ENCODE data around the gene ENGASE. TPM values are rescaled to one million over a fixed set of nuclear protein-coding genes. Genes with fewer than 3 reads are reported as not detected.

The ENGASE gene
- total RNA-seq, 1 donor from 2014 or later, result 38.4 TPM

DNA sequence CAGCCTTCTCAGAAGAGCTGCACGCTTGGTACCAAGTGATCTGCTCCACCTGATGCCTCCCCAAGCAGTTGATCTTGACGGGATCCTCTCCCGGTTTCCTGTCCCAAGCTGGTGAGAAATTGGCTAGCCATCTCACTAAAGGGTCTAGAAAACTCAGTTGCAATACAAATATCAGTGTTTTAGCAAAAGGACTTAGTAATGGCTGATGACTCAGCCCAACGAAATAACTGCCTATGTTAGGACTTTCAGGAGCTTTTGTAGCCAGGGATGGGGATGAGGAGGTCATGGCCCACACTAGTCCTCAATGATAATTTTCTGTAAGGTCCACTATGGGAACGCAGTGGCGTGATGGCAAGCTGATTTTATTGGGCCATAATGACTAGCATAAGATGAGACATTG lies 23.3 kb upstream of the ENGASE start:
- no peak overlapping the region for H3K4me3 Mint-ChIP-seq (ENCODE audit: unreplicated experiment)
- TF ChIP-seq, protein P1, sequence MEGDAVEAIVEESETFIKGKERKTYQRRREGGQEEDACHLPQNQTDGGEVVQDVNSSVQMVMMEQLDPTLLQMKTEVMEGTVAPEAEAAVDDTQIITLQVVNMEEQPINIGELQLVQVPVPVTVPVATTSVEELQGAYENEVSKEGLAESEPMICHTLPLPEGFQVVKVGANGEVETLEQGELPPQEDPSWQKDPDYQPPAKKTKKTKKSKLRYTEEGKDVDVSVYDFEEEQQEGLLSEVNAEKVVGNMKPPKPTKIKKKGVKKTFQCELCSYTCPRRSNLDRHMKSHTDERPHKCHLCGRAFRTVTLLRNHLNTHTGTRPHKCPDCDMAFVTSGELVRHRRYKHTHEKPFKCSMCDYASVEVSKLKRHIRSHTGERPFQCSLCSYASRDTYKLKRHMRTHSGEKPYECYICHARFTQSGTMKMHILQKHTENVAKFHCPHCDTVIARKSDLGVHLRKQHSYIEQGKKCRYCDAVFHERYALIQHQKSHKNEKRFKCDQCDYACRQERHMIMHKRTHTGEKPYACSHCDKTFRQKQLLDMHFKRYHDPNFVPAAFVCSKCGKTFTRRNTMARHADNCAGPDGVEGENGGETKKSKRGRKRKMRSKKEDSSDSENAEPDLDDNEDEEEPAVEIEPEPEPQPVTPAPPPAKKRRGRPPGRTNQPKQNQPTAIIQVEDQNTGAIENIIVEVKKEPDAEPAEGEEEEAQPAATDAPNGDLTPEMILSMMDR (IDR thresholded peaks at IDR 0.05), result no peak
- peaks cover 16% of the 10 kb centered on the region for H3K9me3 Mint-ChIP-seq (ENCODE audit: unreplicated experiment)
- DNase-seq (ENCODE audit: extremely low spot score, unreplicated experiment), result no peak
- H3K27me3 Mint-ChIP-seq (ENCODE audit: unreplicated experiment), result peaks cover 3% of the 10 kb centered on the region
- H3K4me1 Mint-ChIP-seq (ENCODE audit: unreplicated experiment), result peaks cover 21% of the 10 kb centered on the region
- peaks cover 35% of the 10 kb centered on the region for H3K36me3 Mint-ChIP-seq (ENCODE audit: unreplicated experiment)
- H3K27ac Mint-ChIP-seq (ENCODE audit: unreplicated experiment), result no peak overlapping the region

DNA sequence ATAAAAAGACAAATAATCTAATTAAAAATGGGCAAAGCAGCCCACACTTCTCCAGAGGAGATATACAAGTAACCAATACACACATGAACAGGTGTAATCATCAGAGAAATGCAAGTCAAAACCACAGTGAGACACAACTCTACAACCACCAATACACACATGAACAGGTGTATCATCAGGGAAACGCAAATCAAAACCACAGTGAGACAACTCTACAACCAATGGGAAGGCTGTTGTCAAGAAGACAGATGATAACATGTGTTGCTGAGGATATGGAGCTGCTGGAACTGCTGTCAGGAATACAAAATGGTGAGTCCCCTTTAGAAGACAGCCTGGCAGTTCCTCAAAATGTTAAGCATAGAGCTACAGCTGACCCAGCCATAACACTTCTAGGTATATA lies 22.5 kb upstream of the ENGASE start:
- no peak for DNase-seq (ENCODE audit: extremely low spot score, unreplicated experiment)
- Mint-ChIP-seq H3K27me3 (ENCODE audit: unreplicated experiment) (peaks cover 3% of the 10 kb centered on the region), H3K36me3 (ENCODE audit: unreplicated experiment) (peaks cover 31% of the 10 kb centered on the region), H3K9me3 (ENCODE audit: unreplicated experiment) (peaks cover 16% of the 10 kb centered on the region), H3K4me3 (ENCODE audit: unreplicated experiment) (no peak overlapping the region), H3K4me1 (ENCODE audit: unreplicated experiment) (peaks cover 13% of the 10 kb centered on the region), H3K27ac (ENCODE audit: unreplicated experiment) (no peak overlapping the region)
- TF ChIP-seq, protein P1 (IDR thresholded peaks at IDR 0.05), result no peak

DNA sequence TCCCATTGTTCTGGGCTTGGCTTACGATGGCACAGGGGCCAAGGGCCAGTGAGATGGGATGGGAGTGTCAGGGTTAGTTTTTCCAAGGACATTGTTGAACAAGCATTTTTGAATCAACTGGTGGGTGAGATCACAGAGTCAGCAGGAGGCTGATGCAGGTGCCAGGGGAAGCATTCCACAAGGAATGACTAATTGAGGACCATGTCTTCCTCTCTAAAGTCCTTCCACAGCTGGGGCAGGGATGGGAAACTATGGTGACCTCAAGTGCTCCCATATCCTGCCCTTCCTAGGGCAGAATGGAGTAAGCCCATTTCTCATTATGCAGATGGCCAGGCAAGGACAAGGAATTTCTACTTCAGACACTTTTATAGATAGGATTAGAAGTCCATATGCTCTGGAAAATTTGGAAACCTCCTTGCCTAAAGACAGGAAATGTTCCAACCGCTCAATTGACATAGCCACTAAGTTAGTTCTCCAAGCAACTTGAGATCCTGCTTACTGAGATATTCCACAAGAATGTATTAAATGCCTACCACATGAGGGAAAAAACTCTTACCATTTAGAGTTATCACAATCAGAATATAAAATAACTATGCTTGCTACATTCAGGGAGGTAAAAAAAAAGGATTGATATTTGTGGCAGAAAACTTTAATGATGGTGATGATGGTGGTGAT lies 21.2 kb upstream of the ENGASE start:
- no peak overlapping the region for H3K27ac Mint-ChIP-seq (ENCODE audit: unreplicated experiment)
- no peak for DNase-seq (ENCODE audit: extremely low spot score, unreplicated experiment)

DNA sequence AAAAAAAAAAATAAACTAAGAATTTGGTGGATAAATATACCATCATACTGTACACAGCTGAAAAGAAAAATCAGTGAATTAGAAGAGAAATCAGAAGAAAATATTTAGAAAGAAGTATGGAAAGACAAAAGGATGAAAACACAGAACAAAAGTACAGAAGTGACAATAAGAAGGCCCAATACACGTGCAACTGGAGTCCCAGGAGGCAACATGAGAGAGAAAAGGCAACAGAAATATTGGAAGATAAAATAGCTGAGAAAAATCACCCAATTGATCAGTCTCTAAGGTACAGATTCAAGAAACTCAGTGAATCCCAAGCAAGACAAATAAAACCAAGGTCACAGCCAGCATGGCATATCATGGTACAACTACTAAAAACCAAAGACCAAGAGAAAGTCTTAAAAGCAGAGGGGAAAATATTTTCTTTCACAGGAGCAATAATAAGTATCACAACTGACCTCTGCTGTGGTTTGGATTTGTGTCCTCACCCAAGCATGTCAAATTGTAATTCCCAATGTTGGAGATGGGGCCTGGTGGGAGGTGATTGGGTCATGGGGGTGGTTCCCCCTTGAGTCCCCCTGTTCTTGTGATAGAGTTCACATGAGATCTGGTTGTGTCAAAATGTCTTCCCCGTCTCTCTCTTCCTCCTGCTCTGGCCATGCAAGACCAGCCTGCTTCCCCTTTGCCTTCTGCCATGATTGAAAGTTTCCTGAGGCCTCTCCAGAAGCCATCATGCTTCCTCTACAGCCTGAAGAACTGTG lies 20.2 kb upstream of the ENGASE start:
- Mint-ChIP-seq H3K27me3 (ENCODE audit: unreplicated experiment) (peaks cover 9% of the 10 kb centered on the region), H3K27ac (ENCODE audit: unreplicated experiment) (no peak overlapping the region), H3K4me1 (ENCODE audit: unreplicated experiment) (peaks cover 8% of the 10 kb centered on the region), H3K4me3 (ENCODE audit: unreplicated experiment) (no peak overlapping the region), H3K36me3 (ENCODE audit: unreplicated experiment) (peaks cover 24% of the 10 kb centered on the region), H3K9me3 (ENCODE audit: unreplicated experiment) (peaks cover 21% of the 10 kb centered on the region)
- no peak for DNase-seq (ENCODE audit: extremely low spot score, unreplicated experiment)
- TF ChIP-seq, protein P1 (IDR thresholded peaks at IDR 0.05), result no peak

More for the DNA sequence above, 21.2 kb upstream of the ENGASE start:
- peaks cover 28% of the 10 kb centered on the region for H3K36me3 Mint-ChIP-seq (ENCODE audit: unreplicated experiment)
- H3K9me3 Mint-ChIP-seq (ENCODE audit: unreplicated experiment), result peaks cover 21% of the 10 kb centered on the region
- TF ChIP-seq, protein P1 (IDR thresholded peaks at IDR 0.05), result no peak
- H3K4me1 Mint-ChIP-seq (ENCODE audit: unreplicated experiment), result peaks cover 8% of the 10 kb centered on the region
- H3K4me3 Mint-ChIP-seq (ENCODE audit: unreplicated experiment), result no peak overlapping the region
- peaks cover 5% of the 10 kb centered on the region for H3K27me3 Mint-ChIP-seq (ENCODE audit: unreplicated experiment)

DNA sequence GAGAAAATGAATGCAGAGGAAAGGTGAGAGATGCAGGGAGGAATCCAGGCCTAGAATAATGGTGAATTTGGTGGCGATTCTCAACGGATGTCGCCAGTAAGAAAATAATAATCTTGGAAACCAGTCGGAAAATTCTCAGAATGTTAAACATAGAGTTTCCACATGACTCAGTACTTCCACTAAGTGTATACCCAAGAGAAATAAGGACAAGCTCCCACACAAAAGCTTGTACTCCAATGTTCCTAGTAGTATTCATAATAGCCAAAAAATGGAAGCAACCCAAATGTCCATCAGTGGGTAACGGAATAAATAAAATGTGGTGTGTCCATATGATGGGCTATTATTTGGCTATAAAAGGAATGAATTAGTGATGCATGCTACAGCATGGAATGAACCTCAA lies 19.4 kb upstream of the ENGASE start:
- Mint-ChIP-seq H3K9me3 (ENCODE audit: unreplicated experiment) (peaks cover 21% of the 10 kb centered on the region), H3K27me3 (ENCODE audit: unreplicated experiment) (peaks cover 8% of the 10 kb centered on the region), H3K4me1 (ENCODE audit: unreplicated experiment) (peaks cover 8% of the 10 kb centered on the region), H3K27ac (ENCODE audit: unreplicated experiment) (no peak overlapping the region), H3K36me3 (ENCODE audit: unreplicated experiment) (peaks cover 17% of the 10 kb centered on the region), H3K4me3 (ENCODE audit: unreplicated experiment) (no peak overlapping the region)
- no peak for DNase-seq (ENCODE audit: extremely low spot score, unreplicated experiment)
- TF ChIP-seq, protein P1 (IDR thresholded peaks at IDR 0.05), result no peak
